Right lung (tissue), 5 donors: Measurements from ENCODE around the gene TEX22. TPM values are rescaled to one million over a fixed set of nuclear protein-coding genes. Genes with fewer than 3 reads are reported as not detected.

ENCODE experiments used
- DNase-seq, 2 donors: peaks; one replicate each; pipeline ENCODE4 v3.0.0-alpha.2; 2013
- polyA plus RNA-seq, 5 donors: library from polyadenylated mRNA; unstranded; fragments of 120-200 nt; gene quantifications; one replicate each; pipeline versions ENCODE4 v1.2.1 to v1.2.3, GENCODE V29; 2013; ENCODE audit warnings: inconsistent platforms in 1 of 5, low replicate concordance in 1 of 5; ENCODE audit not compliant: insufficient read length in 5 of 5, insufficient read depth in 1 of 5

TEX22 gene
- polyA plus RNA-seq, 5 donors = 0.96 to 3.6 (median 1.4) TPM

- DNase-seq = no peak
Observed at GRCh38 chr14:105456736-105457617, 58.6 kb downstream of the TEX22 start.

- DNase-seq = no peak
Observed at GRCh38 chr14:105458010-105458409, 59.7 kb downstream of the TEX22 start.

- no peak for DNase-seq
Observed at GRCh38 chr14:105458571-105458970, 60.2 kb downstream of the TEX22 start.

- no peak for DNase-seq
Observed at GRCh38 chr14:105460116-105460515, 61.8 kb downstream of the TEX22 start.

GRCh38 chr14:105460616-105461015, 62.3 kb downstream of the TEX22 start:
- DNase-seq = no peak

GRCh38 chr14:105461903-105462302, 63.6 kb downstream of the TEX22 start:
- DNase-seq = no peak

Other genes starting within 250 kb of the TEX22 start
- gene JAG2, start 229.8 kb upstream of the TEX22 start, polyA plus RNA-seq = 10 to 100 TPM; 10.2 to 20.0 (median 11.2) TPM
- gene NUDT14, start 217.2 kb upstream of the TEX22 start, polyA plus RNA-seq = 10 to 100 TPM; 21.3 to 48.9 (median 28.6) TPM
- gene BTBD6, start 150.0 kb upstream of the TEX22 start, polyA plus RNA-seq = 10 to 100 TPM; 29.8 to 47.8 (median 37.3) TPM
- 10 to 100 TPM; 27.3 to 41.1 (median 30.5) TPM for gene BRF1, start 97.5 kb upstream of the TEX22 start, polyA plus RNA-seq
- gene PACS2, start 83.8 kb upstream of the TEX22 start, polyA plus RNA-seq = 10 to 100 TPM; 61.8 to 92.3 (median 77.3) TPM
- 100 to 1,000 TPM in 4 of 5 donors, 10 to 100 TPM in 1; 85.8 to 159 (median 125) TPM for gene MTA1, start 21.3 kb downstream of the TEX22 start, polyA plus RNA-seq
- gene CRIP2, start 76.3 kb downstream of the TEX22 start, polyA plus RNA-seq = 100 to 1,000 TPM; 121 to 333 (median 174) TPM
- gene CRIP1, start 88.3 kb downstream of the TEX22 start, polyA plus RNA-seq = 100 to 1,000 TPM in 2 of 5 donors, 10 to 100 TPM in 3; 68.3 to 158 (median 83.2) TPM
- 10 to 100 TPM in 1 of 5 donors, 1 to 10 TPM in 4; 5.6 to 11.7 (median 8.2) TPM for gene TEDC1, start 92.7 kb downstream of the TEX22 start, polyA plus RNA-seq
- gene TMEM121, start 128.0 kb downstream of the TEX22 start, polyA plus RNA-seq = 1 to 10 TPM; 2.3 to 8.4 (median 3.3) TPM